Lower lobe of right lung (tissue), 2 donors: ENCODE data around the gene ADGRG2. TPM values are rescaled to one million over a fixed set of nuclear protein-coding genes. Genes with fewer than 3 reads are reported as not detected.

Source experiments
- ATAC-seq, 2 donors: fragments of 200-7000 bp; cut with Tn5 transposase; one replicate each; pipeline ENCODE4 v1.9.1; 2020 to 2022; ENCODE audit warnings: mild to moderate bottlenecking in 2 of 2, moderate library complexity in 2 of 2
- DNase-seq: peaks from one replicate; pipeline ENCODE4 v3.0.0-alpha.2; 2020
- H3K27ac ChIP-seq: fragments of 200-600 bp; one replicate; pipeline ENCODE4 v1.8.0; 2022
- H3K27me3 ChIP-seq: fragments of 200-600 bp; one replicate; pipeline ENCODE4 v1.8.0; 2022; ENCODE audit warnings: low read depth
- H3K36me3 ChIP-seq: fragments of 200-600 bp; one replicate; pipeline ENCODE4 v1.8.0; 2022; ENCODE audit warnings: mild to moderate bottlenecking
- H3K4me1 ChIP-seq: fragments of 200-600 bp; one replicate; pipeline ENCODE4 v1.8.0; 2022
- H3K4me3 ChIP-seq: fragments of 200-600 bp; one replicate; pipeline ENCODE4 v1.8.0; 2022; ENCODE audit warnings: mild to moderate bottlenecking
- H3K9me3 ChIP-seq: fragments of 200-600 bp; one replicate; pipeline ENCODE4 v1.8.0; 2022
- CTCF ChIP-seq: fragments of 200-600 bp; IDR thresholded peaks from one replicate; pipeline ENCODE4 v1.8.0; 2022; ENCODE audit warnings: antibody characterized with exemption, mild to moderate bottlenecking
- intact Hi-C: fragments of 100-400 bp; cut with DNase I; formaldehyde crosslinking; loops from one replicate; pipeline ENCODE4 v1.11.0; 2022
- total RNA-seq: library from RNA; stranded (reverse); fragmentation: NEBNext Ultra II Directional; extraction: Animal tissue kit (Norgen Biotek cat#: 25700); gene quantifications from one replicate; pipeline ENCODE4 v1.2.1, GENCODE V29; 2021
- donor health status: DM: no; HTN: yes; CAD: no; lungs with severe emphysema.

ADGRG2 gene
- total RNA-seq, 1 donor from 2014 or later = 1.1 TPM

- no peaks in the 10 kb centered on the region for H3K27me3 ChIP-seq
- no peak for TF ChIP-seq CTCF
- DNase-seq (no peak), ATAC-seq (peak in 1 of 2 donors; percentile 48)
- no peaks in the 10 kb centered on the region for H3K4me1 ChIP-seq
- intact Hi-C loops = no loop called here
- no peaks in the 10 kb centered on the region for H3K9me3 ChIP-seq
- H3K4me3 ChIP-seq = no peak overlapping the region
- no peaks in the 10 kb centered on the region for H3K36me3 ChIP-seq
- H3K27ac ChIP-seq = no peak overlapping the region
Observed at GRCh38 chrX:19046343-19047215, 75.7 kb downstream of the ADGRG2 start.

- no peak for TF ChIP-seq CTCF
- DNase-seq (no peak), ATAC-seq (no peak)
- H3K36me3 ChIP-seq = no peaks in the 10 kb centered on the region
- H3K9me3 ChIP-seq = no peaks in the 10 kb centered on the region
- no peaks in the 10 kb centered on the region for H3K27me3 ChIP-seq
- intact Hi-C loops = no loop called here
- H3K4me1 ChIP-seq = no peaks in the 10 kb centered on the region
- no peak overlapping the region for H3K4me3 ChIP-seq
- no peak overlapping the region for H3K27ac ChIP-seq
Observed at GRCh38 chrX:19040373-19040772, 81.9 kb downstream of the ADGRG2 start.

- Histone ChIP-seq H3K4me3 (no peak overlapping the region), H3K36me3 (no peaks in the 10 kb centered on the region), H3K4me1 (no peaks in the 10 kb centered on the region), H3K9me3 (no peaks in the 10 kb centered on the region), H3K27ac (no peak overlapping the region), H3K27me3 (no peaks in the 10 kb centered on the region)
- ATAC-seq (no peak), DNase-seq (no peak)
- no peak for TF ChIP-seq CTCF
- intact Hi-C loops = no loop called here
Observed at GRCh38 chrX:19034025-19034424, 88.2 kb downstream of the ADGRG2 start.

GRCh38 chrX:19030805-19031204 lies 91.5 kb downstream of the ADGRG2 start:
- no peak for TF ChIP-seq CTCF
- DNase-seq = no peak
- H3K4me1 ChIP-seq = no peaks in the 10 kb centered on the region
- no peak for ATAC-seq
- no peaks in the 10 kb centered on the region for H3K9me3 ChIP-seq
- no peaks in the 10 kb centered on the region for H3K36me3 ChIP-seq
- H3K4me3 ChIP-seq = no peak overlapping the region
- intact Hi-C loops = no loop called here
- H3K27me3 ChIP-seq = no peaks in the 10 kb centered on the region
- no peak overlapping the region for H3K27ac ChIP-seq

GRCh38 chrX:19028560-19028959 lies 93.7 kb downstream of the ADGRG2 start:
- no peak overlapping the region for H3K27ac ChIP-seq
- ATAC-seq = no peak

More at GRCh38 chrX:19028560-19028959, 93.7 kb downstream of the ADGRG2 start:
- no peak for TF ChIP-seq CTCF
- no peak for DNase-seq
- Histone ChIP-seq H3K9me3 (no peaks in the 10 kb centered on the region), H3K4me1 (no peaks in the 10 kb centered on the region), H3K27me3 (no peaks in the 10 kb centered on the region), H3K36me3 (no peaks in the 10 kb centered on the region), H3K4me3 (no peak overlapping the region)
- intact Hi-C loops = no loop called here
